Activated naive CD4-positive, alpha-beta T cell treated with anti-CD3 and anti-CD28 coated beads, Interleukin-2, amount 50 U/mL, for 72 hours (primary cell): ENCODE data around the gene ZSCAN16. TPM values are rescaled to one million over a fixed set of nuclear protein-coding genes. Genes with fewer than 3 reads are reported as not detected.
"Not testable (repeated sequence)": the region's sequence is repeated elsewhere in the genome, so short reads cannot be mapped to it uniquely, and the experiment has no call there.

Experiments
- ATAC-seq, 2 donors: fragments of 150-1000 bp; cut with Tn5 transposase; 2 replicates each; pipeline ENCODE4 v1.10.0; 2021; ENCODE audit warnings: mild to moderate bottlenecking in 2 of 2, moderate library complexity in 2 of 2
- DNase-seq, 2 donors: peaks; one replicate each; pipeline ENCODE4 v3.0.0; 2021 to 2022; ENCODE audit warnings: low spot score in 2 of 2
- H3K27ac Mint-ChIP-seq, 2 donors: one replicate each; pipeline ENCODE4 v1.8.0; 2022; ENCODE audit warnings: mild to moderate bottlenecking in 2 of 2, mixed read lengths in 2 of 2
- H3K36me3 Mint-ChIP-seq, 2 donors: one replicate each; pipeline ENCODE4 v1.8.0; 2022; ENCODE audit warnings: mixed read lengths in 2 of 2
- H3K9me3 Mint-ChIP-seq, 2 donors: one replicate each; pipeline ENCODE4 v1.8.0; 2022; ENCODE audit warnings: mixed read lengths in 2 of 2
- total RNA-seq, 2 donors: library from RNA; stranded (reverse); gene quantifications; one replicate each; pipeline ENCODE4 v1.2.3, GENCODE V29; 2022

The ZSCAN16 gene
- total RNA-seq: 1 to 10 TPM; 3.3 to 3.5 TPM

DNA sequence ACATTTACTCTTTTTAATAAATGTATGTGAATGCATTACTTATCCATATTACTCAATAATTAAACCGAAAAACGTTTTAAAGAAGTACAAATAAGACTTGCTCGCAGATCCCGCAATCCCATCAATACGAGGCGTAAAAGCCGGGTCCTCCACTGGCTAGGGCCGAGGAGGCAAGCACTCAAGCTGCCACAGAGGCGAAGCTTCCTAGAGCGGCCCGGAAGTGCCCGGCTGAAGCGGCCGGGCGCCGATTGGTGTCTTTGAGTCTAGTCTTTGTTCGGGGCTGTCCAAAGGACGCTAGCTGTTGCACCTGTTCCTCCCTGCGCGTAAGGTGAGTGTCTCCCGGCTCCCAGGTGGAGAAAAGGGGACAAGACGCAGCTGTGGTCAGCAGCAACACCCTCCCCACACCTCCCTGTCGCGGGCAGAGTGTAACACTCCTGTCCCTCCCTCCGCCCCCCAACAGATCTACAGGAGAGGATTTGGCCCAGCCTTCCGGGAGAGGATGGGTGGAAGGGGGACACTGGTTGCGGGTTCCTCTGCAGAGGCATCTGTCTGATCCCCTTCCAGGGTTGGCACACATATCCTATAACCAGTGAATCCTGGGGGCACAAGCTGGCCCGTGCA lies at the start of gene ZSCAN16:
Gene ZSCAN16, plus strand, starts transcription at position 260 of the 621 bp plus-strand sequence. CDS start 835 bp downstream, outside the sequence.
- H3K27ac Mint-ChIP-seq: peak within 1 kb of the TSS; percentile 86 to 94
- peak; percentile 96 to 98 for ATAC-seq
- no peaks in the 10 kb centered on the region for H3K9me3 Mint-ChIP-seq
- peak; percentile 73 to 75 for DNase-seq
- H3K36me3 Mint-ChIP-seq: peaks cover 25 to 35% of the 10 kb centered on the region in 2 donors

DNA sequence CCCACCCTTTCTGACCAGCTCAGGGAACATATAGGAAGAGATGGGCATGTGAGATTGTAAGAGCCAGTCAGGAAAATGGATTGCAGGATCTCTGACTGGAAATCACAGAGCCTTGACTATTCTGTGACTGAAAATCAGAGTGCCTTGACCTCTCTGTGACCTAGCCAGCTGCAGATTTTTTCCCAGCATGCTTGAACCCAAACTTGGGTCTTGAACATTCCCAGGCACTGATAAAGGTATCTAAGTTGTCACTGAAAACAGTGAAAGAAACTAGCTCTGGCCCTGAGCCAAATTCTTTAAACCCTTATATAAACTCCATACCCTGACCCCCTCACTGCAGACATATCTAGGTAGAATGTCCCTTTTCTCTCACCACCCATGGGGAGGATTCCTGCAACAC lies 46.4 kb upstream of the ZSCAN16 start:
- peaks cover 0 to 25% of the 10 kb centered on the region in 2 donors for H3K36me3 Mint-ChIP-seq
- H3K9me3 Mint-ChIP-seq: peaks cover 3 to 4% of the 10 kb centered on the region in 2 donors
- DNase-seq (no peak), ATAC-seq (no peak)
- H3K27ac Mint-ChIP-seq: no peak overlapping the region

DNA sequence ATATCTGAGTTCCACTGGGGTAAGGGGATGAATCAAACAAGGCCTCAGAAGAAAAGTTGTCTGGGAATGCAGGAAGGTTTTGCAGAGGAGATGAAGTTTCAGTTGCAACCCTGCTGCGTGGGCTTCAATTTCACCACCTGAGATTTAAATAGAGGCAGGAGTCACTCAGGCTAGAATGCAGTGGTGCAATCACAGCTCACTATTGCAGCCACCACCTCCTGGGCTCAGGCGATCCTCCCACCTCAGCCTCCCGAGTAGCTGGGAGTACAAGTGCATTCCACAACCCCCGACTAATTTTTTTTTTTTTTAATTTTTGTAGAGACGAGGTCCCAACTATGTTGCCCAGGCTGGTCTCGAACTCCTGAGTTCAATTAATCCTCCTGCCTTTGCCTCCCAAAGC lies 45.6 kb upstream of the ZSCAN16 start:
- Mint-ChIP-seq H3K9me3 (peaks cover 3 to 4% of the 10 kb centered on the region in 2 donors), H3K27ac (no peak overlapping the region), H3K36me3 (peaks cover 0 to 32% of the 10 kb centered on the region in 2 donors)
- DNase-seq (no peak), ATAC-seq (no peak)

DNA sequence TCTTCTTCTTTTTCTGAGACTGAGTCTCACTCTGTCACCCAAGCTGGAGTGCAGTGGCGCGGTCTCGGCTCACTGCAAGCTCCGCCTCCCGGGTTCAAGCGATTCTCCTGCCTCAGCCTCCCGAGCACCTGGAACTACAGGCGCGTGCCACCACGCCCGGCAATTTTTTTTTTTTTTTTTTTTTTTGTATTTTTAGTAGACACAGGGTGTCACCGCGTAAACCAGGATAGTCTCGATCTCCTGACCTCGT lies 44.1 kb upstream of the ZSCAN16 start, which contains the start of gene ZNF165:
Gene ZNF165, plus strand, starts transcription at position 188 of the 250 bp plus-strand sequence. CDS start 4,913 bp downstream, outside the sequence.
- peak; percentile 30 to 33 for ATAC-seq
- Mint-ChIP-seq H3K36me3 (peaks cover 1 to 44% of the 10 kb centered on the region in 2 donors), H3K27ac (peak within 1 kb of the TSS; percentile 89 to 97)
- H3K9me3 Mint-ChIP-seq, DNase-seq: not testable (repeated sequence)

DNA sequence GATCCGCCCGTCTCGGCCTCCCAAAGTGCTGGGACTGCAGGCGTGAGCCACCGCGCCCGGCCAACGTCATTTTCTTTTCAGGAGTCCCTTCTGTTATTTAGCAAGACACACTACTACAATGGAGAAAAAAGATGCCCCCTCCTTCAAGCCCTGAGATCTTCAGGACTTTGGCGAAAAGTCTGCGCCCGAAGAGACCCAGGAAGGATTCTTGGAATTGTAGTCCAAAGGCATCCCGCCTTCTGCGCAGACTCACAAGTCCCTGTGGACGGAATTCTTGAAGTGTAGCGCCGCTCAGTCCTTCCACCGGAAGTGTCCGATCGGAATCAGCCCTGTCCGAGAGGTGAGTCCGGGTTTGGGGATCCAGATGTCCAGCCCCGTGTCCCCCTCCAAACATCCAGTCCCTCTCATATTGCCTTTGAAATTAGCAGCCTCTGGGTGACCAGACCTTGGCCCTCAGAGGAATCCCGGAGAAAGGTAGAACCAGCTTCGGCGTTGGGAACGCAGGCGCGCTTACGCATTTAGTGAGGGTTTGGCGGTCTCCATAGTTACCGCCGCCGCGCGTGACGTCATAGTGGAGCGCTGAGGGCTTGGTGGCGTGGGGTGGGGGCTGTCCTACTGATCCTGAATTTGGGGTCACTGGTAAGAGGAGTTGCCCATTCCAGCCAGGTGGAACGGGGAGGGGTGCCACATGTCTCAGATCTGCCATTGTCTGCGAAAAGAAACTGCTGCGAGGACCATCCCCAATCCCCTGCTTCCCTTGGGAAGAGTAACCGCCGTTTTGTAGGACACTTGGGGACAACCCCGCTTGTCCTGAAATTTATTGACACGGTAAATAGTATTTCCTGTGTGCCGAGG lies 43.6 kb upstream of the ZSCAN16 start:
- ATAC-seq: peak; percentile 70 to 87
- Mint-ChIP-seq H3K9me3 (peaks cover 3 to 4% of the 10 kb centered on the region in 2 donors), H3K27ac (peak overlapping the region; percentile 89 to 97), H3K36me3 (peaks cover 7 to 49% of the 10 kb centered on the region in 2 donors)
- DNase-seq: peak; percentile 84 to 86

DNA sequence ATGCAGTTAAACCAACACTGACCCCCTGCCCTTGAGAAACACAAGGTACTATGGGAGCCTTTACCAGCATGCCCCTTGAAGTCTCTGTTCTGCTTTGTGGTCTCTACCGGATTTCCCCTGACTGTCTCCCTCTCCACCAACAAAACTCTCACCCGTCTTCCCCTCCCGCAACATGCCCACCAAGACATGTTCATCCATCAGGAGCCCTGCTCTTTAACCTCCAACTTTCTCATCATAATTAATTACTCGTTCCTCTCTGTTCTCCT lies 43.0 kb upstream of the ZSCAN16 start:
- peak; percentile 19 to 50 for ATAC-seq
- DNase-seq: no peak
- H3K27ac Mint-ChIP-seq: peak overlapping the region; percentile 89 to 97
- peaks cover 12 to 55% of the 10 kb centered on the region in 2 donors for H3K36me3 Mint-ChIP-seq
- H3K9me3 Mint-ChIP-seq: peaks cover 3 to 4% of the 10 kb centered on the region in 2 donors

DNA sequence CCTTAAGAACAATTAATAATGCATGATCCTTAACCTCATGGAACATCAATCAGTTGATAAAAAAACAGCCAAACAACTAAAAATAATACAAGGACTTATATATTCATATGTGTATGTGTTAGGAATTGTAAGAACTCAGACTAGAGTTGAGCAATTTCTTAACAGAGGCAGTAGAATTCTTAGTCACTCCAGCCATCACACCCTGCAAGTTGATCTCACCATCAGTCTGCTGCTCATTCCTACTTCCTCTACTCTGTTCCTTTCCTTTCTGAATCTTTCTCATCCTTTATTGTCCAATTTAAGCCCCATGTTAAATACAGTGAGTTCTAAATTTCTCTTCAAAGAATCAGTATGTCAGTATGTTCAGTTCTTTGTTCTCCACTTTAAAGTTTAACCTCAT lies 41.5 kb upstream of the ZSCAN16 start:
- peaks cover 9% of the 10 kb centered on the region in 2 donors for H3K9me3 Mint-ChIP-seq
- H3K36me3 Mint-ChIP-seq: peaks cover 20 to 65% of the 10 kb centered on the region in 2 donors
- peak in 1 of 2 donors; percentile 33 for ATAC-seq

DNA sequence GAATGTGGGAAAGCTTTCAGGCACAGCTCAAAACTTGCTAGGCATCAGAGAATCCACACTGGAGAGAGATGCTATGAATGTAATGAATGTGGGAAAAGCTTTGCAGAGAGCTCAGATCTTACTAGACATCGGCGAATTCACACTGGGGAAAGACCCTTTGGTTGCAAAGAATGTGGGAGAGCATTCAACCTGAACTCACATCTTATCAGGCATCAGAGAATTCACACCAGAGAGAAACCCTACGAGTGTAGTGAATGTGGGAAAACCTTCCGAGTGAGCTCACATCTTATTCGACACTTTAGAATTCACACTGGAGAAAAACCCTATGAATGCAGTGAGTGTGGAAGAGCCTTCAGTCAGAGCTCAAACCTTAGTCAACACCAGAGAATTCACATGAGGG lies 35.4 kb upstream of the ZSCAN16 start:
- Mint-ChIP-seq H3K27ac (no peak overlapping the region), H3K36me3 (peaks cover 55 to 71% of the 10 kb centered on the region in 2 donors), H3K9me3 (peaks cover 24 to 28% of the 10 kb centered on the region in 2 donors)
- DNase-seq: no peak
- no peak for ATAC-seq

More for the DNA sequence above, 41.5 kb upstream of the ZSCAN16 start:
- DNase-seq: no peak
- peak overlapping the region in 1 of 2 donors; percentile 89 for H3K27ac Mint-ChIP-seq

DNA sequence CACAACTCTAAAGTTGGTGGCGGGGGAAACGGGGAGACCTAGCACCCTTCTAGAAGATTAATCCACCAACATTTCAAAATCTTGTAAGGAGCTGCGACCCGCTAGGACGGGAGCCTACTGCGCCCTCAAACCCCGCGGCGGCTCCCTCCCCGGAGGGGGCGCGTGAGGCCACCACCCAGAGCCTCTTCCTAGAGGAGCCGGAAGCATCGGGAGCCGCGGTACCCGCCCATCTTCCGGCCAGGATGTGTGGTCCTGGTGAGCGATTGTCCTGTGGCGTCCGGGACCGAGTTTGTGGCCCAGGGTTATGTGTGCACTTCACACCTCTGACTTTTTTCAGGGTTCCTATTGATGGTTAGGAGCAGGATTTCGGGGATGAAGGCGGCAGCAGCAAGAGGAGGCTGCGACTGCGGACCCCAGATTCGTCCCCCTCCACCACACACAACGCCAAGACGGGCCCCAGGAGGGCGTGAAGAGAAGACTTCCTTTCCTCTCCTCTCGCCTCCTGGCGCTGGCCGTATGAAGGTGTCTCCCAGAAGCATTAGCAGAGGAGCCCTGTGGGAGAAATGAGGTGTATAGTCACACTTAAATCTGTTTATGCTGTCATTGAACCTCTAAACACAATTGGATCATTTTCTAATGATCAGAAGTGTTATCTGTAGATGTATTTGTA lies 33.4 kb upstream of the ZSCAN16 start:
- ATAC-seq: peak in 1 of 2 donors; percentile 53
- Mint-ChIP-seq H3K9me3 (peaks cover 28% of the 10 kb centered on the region in 2 donors), H3K36me3 (peaks cover 46 to 55% of the 10 kb centered on the region in 2 donors)

DNA sequence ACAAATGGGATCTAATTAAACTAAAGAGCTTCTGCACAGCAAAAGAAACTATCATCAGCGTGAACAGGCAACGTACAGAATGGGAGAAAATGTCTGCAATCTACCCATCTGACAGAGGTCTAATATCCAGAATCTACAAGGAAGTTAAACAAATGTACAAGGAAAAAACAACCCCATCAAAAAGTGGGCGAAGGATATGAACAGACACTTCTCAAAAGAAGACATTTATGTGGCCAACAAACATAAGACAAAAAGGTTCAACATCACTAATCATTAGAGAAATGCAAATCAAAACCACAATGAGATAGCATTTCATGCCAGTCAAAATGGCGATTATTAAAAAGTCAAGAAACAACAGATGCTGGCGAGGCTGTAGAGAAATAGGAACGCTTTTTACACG lies 22.2 kb upstream of the ZSCAN16 start:
- peaks cover 0 to 15% of the 10 kb centered on the region in 2 donors for H3K9me3 Mint-ChIP-seq
- not testable (repeated sequence) for DNase-seq, H3K27ac Mint-ChIP-seq, ATAC-seq
- H3K36me3 Mint-ChIP-seq: peaks cover 18 to 30% of the 10 kb centered on the region in 2 donors

More for the DNA sequence above, 33.4 kb upstream of the ZSCAN16 start:
- no peak for DNase-seq
- no peak overlapping the region for H3K27ac Mint-ChIP-seq

DNA sequence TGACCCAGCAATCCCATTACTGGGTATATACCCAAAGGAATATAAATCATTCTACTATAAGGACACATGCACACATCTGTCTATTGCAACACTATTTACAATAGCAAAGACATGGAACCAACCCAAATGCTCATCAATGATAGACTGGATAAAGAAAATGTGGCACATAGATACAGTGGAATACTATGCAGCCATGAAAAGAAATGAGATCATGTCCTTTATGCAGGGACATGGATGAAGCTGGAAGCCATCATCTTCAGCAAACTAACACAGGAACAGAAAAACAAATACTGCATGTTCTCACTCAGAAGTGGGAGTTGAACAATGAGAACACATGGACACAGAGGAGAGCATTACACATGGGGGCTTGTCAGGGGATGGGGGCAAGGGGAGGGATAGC lies 21.7 kb upstream of the ZSCAN16 start:
- not testable (repeated sequence) for DNase-seq, H3K27ac Mint-ChIP-seq, ATAC-seq
- H3K36me3 Mint-ChIP-seq: peaks cover 18 to 30% of the 10 kb centered on the region in 2 donors
- peaks cover 0 to 15% of the 10 kb centered on the region in 2 donors for H3K9me3 Mint-ChIP-seq

DNA sequence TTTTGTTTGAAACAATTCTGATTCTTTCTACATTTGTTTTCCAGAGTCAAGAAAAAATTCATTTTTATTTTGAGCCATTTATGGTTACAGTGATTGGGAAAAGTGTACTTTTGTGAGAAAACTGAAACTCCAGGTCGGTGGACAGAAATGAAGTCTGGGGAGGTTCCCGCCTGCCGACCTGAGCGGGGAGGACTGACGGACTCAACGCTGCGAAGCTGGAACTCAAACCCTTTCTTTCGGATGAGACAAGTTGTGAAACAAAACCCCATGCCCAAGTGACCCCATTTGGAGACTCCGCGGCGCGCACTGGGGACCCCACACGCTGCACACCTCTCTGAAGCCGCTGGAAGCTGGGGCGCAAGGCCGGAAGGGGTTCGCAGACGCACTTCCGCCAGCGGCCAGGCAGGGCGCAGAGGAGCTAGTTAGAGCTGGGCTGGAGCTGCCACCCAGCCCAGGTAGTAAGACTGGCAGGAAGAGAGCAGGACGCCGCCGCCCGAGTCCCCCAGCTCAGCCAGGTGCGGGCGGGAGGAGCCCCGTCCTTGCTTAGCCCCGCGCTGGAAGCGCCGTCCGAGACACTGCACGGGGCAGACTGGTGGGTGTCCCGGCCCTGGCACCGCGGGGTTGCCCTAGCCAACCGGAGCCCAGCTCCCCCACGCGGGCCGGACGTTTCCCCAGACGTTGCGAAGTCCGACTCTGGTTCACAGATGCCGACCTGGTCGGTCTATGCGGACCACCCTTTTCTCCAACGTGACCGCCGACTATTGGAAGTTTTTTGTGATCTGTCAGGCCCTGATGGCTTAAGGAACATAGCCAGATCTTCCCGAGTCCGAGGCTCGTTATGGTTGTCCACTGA lies 19.8 kb upstream of the ZSCAN16 start:
- Mint-ChIP-seq H3K36me3 (peaks cover 9 to 25% of the 10 kb centered on the region in 2 donors), H3K9me3 (peaks cover 0 to 15% of the 10 kb centered on the region in 2 donors), H3K27ac (peak overlapping the region; percentile 83 to 92)
- ATAC-seq (peak; percentile 100), DNase-seq (peak; percentile 82 to 86)

DNA sequence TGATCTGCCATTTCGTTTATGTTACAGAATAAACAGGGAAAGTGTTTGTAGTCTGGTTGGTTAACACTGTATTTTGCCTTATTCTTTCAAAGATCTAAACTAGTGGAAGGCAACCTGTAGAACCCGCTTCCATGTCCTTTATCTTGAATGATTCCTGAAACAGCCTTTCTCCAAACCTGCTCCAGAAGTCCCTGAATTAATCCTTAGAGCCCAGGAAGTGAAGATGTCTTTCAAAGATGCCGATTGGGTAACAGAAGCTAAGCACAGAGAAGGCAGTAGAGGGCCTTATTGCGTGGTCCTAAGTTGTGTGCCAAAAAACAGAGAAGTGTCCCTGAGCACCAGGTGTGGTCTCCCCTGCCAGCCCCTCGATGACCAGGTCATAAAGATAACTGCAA lies 19.2 kb upstream of the ZSCAN16 start:
- Mint-ChIP-seq H3K9me3 (peaks cover 0 to 11% of the 10 kb centered on the region in 2 donors), H3K36me3 (peaks cover 5 to 19% of the 10 kb centered on the region in 2 donors), H3K27ac (peak overlapping the region; percentile 56 to 83)
- ATAC-seq (no peak), DNase-seq (no peak)

DNA sequence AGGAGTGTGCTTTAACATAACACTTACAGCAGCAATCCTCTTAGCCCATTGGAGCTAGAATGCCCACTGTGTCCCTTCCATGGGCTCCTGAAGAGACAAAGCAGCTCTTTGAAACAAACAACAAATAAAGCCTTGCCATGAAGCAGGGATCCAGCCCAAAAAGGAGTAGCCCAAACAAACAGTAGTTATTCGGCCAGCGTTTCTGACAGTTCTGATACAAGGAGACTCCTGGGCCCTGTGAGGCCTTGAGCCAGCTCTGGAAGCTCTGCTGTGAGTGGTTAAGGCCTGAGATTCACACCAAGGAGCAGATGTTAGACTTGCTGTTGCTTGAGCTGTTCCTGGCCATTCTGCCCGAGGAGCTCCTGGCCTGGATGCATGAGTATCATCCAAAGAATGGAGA lies 16.9 kb upstream of the ZSCAN16 start:
- ATAC-seq: no peak
- H3K9me3 Mint-ChIP-seq: peaks cover 0 to 5% of the 10 kb centered on the region in 2 donors
- H3K27ac Mint-ChIP-seq: no peak overlapping the region
- H3K36me3 Mint-ChIP-seq: peaks cover 5 to 11% of the 10 kb centered on the region in 2 donors
- DNase-seq: no peak

DNA sequence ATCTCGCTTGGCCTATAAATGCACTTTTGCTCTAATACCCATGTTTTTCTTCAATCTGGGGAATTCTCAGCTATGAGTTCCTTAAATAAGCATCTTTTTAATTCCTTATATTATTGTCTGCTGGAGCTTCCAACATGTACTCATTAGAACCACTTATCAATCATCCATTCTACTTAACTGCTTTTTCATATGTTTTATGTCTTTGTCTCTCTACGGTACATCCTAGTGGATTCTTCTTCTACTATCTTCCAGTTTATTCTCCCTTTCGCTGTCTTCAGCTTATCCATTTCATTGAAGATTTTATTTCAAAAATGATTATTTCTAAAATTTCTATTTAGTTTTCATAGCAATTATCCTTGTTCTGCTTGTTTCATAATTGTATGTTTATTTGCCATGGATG lies 12.4 kb upstream of the ZSCAN16 start:
- no peak overlapping the region for H3K27ac Mint-ChIP-seq
- no peaks in the 10 kb centered on the region for H3K9me3 Mint-ChIP-seq
- ATAC-seq (no peak), DNase-seq (no peak)
- H3K36me3 Mint-ChIP-seq: peaks cover 7 to 9% of the 10 kb centered on the region in 2 donors

DNA sequence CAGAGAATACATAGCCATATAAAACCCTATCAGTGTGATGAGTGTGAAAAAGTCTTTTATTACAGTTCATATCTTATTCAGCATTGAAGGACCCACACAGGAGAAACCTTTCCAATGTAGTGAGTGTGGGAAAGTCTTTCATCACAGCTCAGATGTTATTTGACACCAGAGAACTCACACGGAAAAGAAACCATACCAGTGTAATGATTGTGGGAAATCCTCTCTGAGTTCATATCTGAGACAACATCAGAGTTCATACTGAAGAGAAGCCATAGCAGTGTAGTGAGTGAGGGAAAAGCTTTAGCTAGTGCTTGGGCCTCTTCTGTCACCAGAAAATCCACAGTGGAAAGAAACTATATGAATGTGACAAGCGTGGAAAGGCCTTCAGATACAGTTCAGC lies 8.6 kb upstream of the ZSCAN16 start:
- Mint-ChIP-seq H3K9me3 (no peaks in the 10 kb centered on the region), H3K27ac (no peak overlapping the region), H3K36me3 (peaks cover 15 to 21% of the 10 kb centered on the region in 2 donors)
- DNase-seq: no peak
- ATAC-seq: no peak
